ENCODE results near the gene RAB3GAP2.
A peak's percentile ranks its signal among the peaks of the same experiment; 100 is the strongest.

RAB3GAP2 gene

DNA sequence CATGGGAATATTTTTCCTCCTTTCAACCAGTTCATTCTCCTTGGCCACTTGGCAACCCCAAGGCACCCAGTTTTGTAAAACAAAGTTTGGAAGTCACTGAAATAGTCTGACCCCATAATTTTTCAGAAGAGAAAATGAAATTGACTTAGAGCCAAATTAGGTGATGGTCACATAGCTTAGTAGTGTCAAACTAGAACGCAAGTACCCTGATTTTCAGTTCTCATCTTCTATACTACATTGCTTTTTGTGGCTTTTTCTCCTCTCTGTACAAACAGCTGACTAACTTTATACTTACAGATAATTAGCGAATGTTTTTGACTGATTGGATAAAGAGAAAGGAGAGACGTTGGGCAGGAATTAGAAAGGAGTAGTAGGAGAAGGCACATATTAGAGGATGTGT, 145.2 kb downstream of the RAB3GAP2 start:
- H3K4me3 ChIP-seq (ENCODE audit: low read depth, low read length): no peak overlapping the region
- TF ChIP-seq, protein P1, sequence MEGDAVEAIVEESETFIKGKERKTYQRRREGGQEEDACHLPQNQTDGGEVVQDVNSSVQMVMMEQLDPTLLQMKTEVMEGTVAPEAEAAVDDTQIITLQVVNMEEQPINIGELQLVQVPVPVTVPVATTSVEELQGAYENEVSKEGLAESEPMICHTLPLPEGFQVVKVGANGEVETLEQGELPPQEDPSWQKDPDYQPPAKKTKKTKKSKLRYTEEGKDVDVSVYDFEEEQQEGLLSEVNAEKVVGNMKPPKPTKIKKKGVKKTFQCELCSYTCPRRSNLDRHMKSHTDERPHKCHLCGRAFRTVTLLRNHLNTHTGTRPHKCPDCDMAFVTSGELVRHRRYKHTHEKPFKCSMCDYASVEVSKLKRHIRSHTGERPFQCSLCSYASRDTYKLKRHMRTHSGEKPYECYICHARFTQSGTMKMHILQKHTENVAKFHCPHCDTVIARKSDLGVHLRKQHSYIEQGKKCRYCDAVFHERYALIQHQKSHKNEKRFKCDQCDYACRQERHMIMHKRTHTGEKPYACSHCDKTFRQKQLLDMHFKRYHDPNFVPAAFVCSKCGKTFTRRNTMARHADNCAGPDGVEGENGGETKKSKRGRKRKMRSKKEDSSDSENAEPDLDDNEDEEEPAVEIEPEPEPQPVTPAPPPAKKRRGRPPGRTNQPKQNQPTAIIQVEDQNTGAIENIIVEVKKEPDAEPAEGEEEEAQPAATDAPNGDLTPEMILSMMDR (IDR thresholded peaks at IDR 0.05; ENCODE audit: low read depth, low read length): no peak
- TF ChIP-seq, protein P2, sequence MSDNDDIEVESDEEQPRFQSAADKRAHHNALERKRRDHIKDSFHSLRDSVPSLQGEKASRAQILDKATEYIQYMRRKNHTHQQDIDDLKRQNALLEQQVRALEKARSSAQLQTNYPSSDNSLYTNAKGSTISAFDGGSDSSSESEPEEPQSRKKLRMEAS (IDR thresholded peaks at IDR 0.05; ENCODE audit: low read depth, low read length): no peak
- DNase-seq (ENCODE audit: low read depth): no peak

DNA sequence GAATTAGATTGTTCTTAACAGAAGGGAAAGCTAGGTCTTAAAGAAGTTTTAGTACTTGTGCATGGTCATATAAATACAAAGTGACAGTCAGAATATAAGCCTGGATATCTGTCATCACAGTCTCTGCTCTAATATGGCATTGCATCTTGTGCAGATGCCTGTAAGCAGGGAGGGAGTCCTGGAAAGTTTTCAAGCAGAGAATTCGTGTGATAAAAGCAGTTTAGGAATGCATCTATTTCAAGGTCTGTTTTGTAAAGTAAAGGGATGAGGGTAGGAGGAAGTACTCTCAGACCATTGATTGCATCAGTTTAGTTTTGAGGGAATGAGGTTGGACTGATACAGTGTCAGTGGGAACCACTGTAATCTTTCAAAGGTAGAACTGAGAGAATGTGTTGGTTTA, 147.7 kb downstream of the RAB3GAP2 start:
- DNase-seq (ENCODE audit: low read depth): peak; percentile 18
- H3K4me3 ChIP-seq (ENCODE audit: low read depth, low read length): no peak overlapping the region
- TF ChIP-seq POLR2A (IDR thresholded peaks at IDR 0.05; ENCODE audit: extremely low read depth, insufficient read length): no peak
- TF ChIP-seq, protein P1 (IDR thresholded peaks at IDR 0.05; ENCODE audit: low read depth, low read length): no peak
- TF ChIP-seq, protein P2 (IDR thresholded peaks at IDR 0.05; ENCODE audit: low read depth, low read length): no peak
- TF ChIP-seq MYC (IDR thresholded peaks at IDR 0.05; ENCODE audit: low read depth, low read length): no peak

GRCh38 chr1:220123889-220124288, 148.4 kb downstream of the RAB3GAP2 start:
- TF ChIP-seq, protein P1 (IDR thresholded peaks at IDR 0.05; ENCODE audit: low read depth, low read length): peak; percentile 25
- TF ChIP-seq, protein P2 (IDR thresholded peaks at IDR 0.05; ENCODE audit: low read depth, low read length): no peak
- TF ChIP-seq POLR2A (IDR thresholded peaks at IDR 0.05; ENCODE audit: extremely low read depth, insufficient read length) (no peak), MYC (IDR thresholded peaks at IDR 0.05; ENCODE audit: low read depth, low read length) (no peak)
- H3K4me3 ChIP-seq (ENCODE audit: low read depth, low read length): no peak overlapping the region
- peak; percentile 54 for DNase-seq (ENCODE audit: low read depth)

GRCh38 chr1:220123066-220123465, 149.2 kb downstream of the RAB3GAP2 start:
- DNase-seq (ENCODE audit: low read depth): no peak
- H3K4me3 ChIP-seq (ENCODE audit: low read depth, low read length): no peak overlapping the region
- no peak for TF ChIP-seq MYC (IDR thresholded peaks at IDR 0.05; ENCODE audit: low read depth, low read length)
- TF ChIP-seq, protein P1 (IDR thresholded peaks at IDR 0.05; ENCODE audit: low read depth, low read length): no peak
- TF ChIP-seq POLR2A (IDR thresholded peaks at IDR 0.05; ENCODE audit: extremely low read depth, insufficient read length): no peak
- TF ChIP-seq, protein P2 (IDR thresholded peaks at IDR 0.05; ENCODE audit: low read depth, low read length): no peak

- peak; percentile 36 for DNase-seq (ENCODE audit: low read depth)
- no peak overlapping the region for H3K4me3 ChIP-seq (ENCODE audit: low read depth, low read length)
- TF ChIP-seq, protein P2 (IDR thresholded peaks at IDR 0.05; ENCODE audit: low read depth, low read length): no peak
- TF ChIP-seq POLR2A (IDR thresholded peaks at IDR 0.05; ENCODE audit: extremely low read depth, insufficient read length): no peak
- TF ChIP-seq, protein P1 (IDR thresholded peaks at IDR 0.05; ENCODE audit: low read depth, low read length): no peak
- TF ChIP-seq MYC (IDR thresholded peaks at IDR 0.05; ENCODE audit: low read depth, low read length): no peak
These were observed 150.3 kb downstream of the RAB3GAP2 start for GRCh38 chr1:220121791-220122530.

All from NB4 (cell line).